ENCODE results near the gene IRGQ. TPM values are rescaled to one million over a fixed set of nuclear protein-coding genes. Genes with fewer than 3 reads are reported as not detected.

Gene IRGQ
- polyA plus RNA-seq, 3 donors: 1.8 to 49.6 (median 2.9) TPM

- no peaks in the 10 kb centered on the region for H3K9me3 ChIP-seq (replicated peaks in 1 of 2; ENCODE audit: control insufficient read depth in 1 of 2, insufficient read depth in 1 of 2, low read length in 2 of 2)
- no peak overlapping the region for H3K4me3 ChIP-seq (replicated peaks in 1 of 3; ENCODE audit: low read depth in 2 of 3, low read length in 3 of 3)
- no peak for DNase-seq
- no peaks in the 10 kb centered on the region for H3K36me3 Mint-ChIP-seq
- peaks cover 9% of the 10 kb centered on the region for H3K4me1 Mint-ChIP-seq
- peaks cover 0 to 8% (median 4%) of the 10 kb centered on the region in 7 donors for H3K9me3 Mint-ChIP-seq
- H3K4me2 ChIP-seq (replicated peaks; ENCODE audit: extremely low read depth, low read length, poor library complexity, severe bottlenecking): no peak overlapping the region
- H3K27ac ChIP-seq (ENCODE audit: low read depth in 1 of 2, low read length in 2 of 2): no peak overlapping the region
- peaks cover 0 to 27% of the 10 kb centered on the region in 2 donors for H3K27me3 ChIP-seq (ENCODE audit: control insufficient read depth in 2 of 2, insufficient read depth in 2 of 2, low read length in 2 of 2)
- H3K9ac ChIP-seq (ENCODE audit: insufficient read depth, low read length, poor library complexity, severe bottlenecking): no peak overlapping the region
- H3K4me3 Mint-ChIP-seq: no peak overlapping the region
- 79% methylated on average over 2 of the region's 5 CpGs for WGBS (ENCODE audit: insufficient coverage)
- intact Hi-C loops (cut with micrococcal nuclease): no loop called here
- no peaks in the 10 kb centered on the region for H4K20me1 ChIP-seq (ENCODE audit: insufficient read depth, low read length)
- no peaks in the 10 kb centered on the region for H3K36me3 ChIP-seq (replicated peaks in 1 of 2; ENCODE audit: control insufficient read depth in 1 of 2, insufficient read depth in 2 of 2, low read length in 2 of 2)
- TF ChIP-seq CTCF (IDR thresholded peaks at IDR 0.05): no peak
- H3K27ac Mint-ChIP-seq: no peak overlapping the region
- peaks cover 0 to 2% of the 10 kb centered on the region in 2 donors for H3K4me1 ChIP-seq (ENCODE audit: control insufficient read depth in 1 of 2, insufficient read depth in 2 of 2, low read length in 2 of 2)
- H3K79me2 ChIP-seq (ENCODE audit: insufficient read depth, low read length): no peaks in the 10 kb centered on the region
- H2AFZ ChIP-seq (ENCODE audit: insufficient read depth, low read depth, low read length, poor library complexity, severe bottlenecking): no peak overlapping the region
- H3K27me3 Mint-ChIP-seq (ENCODE audit: low read depth in 3 of 3): peaks cover 20 to 52% (median 36%) of the 10 kb centered on the region in 3 donors
These were observed 35.6 kb upstream of the IRGQ start for GRCh38 chr19:43631491-43631890.

GRCh38 chr19:43628646-43629326 is 32.9 kb upstream of the IRGQ start:
- Mint-ChIP-seq H3K4me1 (peaks cover 14% of the 10 kb centered on the region), H3K36me3 (no peaks in the 10 kb centered on the region), H3K27me3 (ENCODE audit: low read depth in 3 of 3) (peaks cover 17 to 47% (median 36%) of the 10 kb centered on the region in 3 donors), H3K4me3 (no peak overlapping the region), H3K27ac (no peak overlapping the region), H3K9me3 (peaks cover 1 to 13% (median 5%) of the 10 kb centered on the region in 7 donors)
- no peak overlapping the region for H3K4me3 ChIP-seq (replicated peaks in 1 of 3; ENCODE audit: low read depth in 2 of 3, low read length in 3 of 3)
- no peak overlapping the region for H2AFZ ChIP-seq (ENCODE audit: insufficient read depth, low read depth, low read length, poor library complexity, severe bottlenecking)
- no peak overlapping the region for H3K4me2 ChIP-seq (replicated peaks; ENCODE audit: extremely low read depth, low read length, poor library complexity, severe bottlenecking)
- H3K9ac ChIP-seq (ENCODE audit: insufficient read depth, low read length, poor library complexity, severe bottlenecking): no peak overlapping the region
- H3K27me3 ChIP-seq (ENCODE audit: control insufficient read depth in 2 of 2, insufficient read depth in 2 of 2, low read length in 2 of 2): peaks cover 0 to 26% of the 10 kb centered on the region in 2 donors
- intact Hi-C loops (cut with micrococcal nuclease): no loop called here
- no CpG with 5 or more reads among the region's 3 CpGs for WGBS (ENCODE audit: insufficient coverage)
- no peak overlapping the region for H3K27ac ChIP-seq (ENCODE audit: low read depth in 1 of 2, low read length in 2 of 2)
- peaks cover 0 to 6% of the 10 kb centered on the region in 2 donors for H3K4me1 ChIP-seq (ENCODE audit: control insufficient read depth in 1 of 2, insufficient read depth in 2 of 2, low read length in 2 of 2)
- DNase-seq: no peak
- TF ChIP-seq CTCF (IDR thresholded peaks at IDR 0.05): no peak
- H3K9me3 ChIP-seq (replicated peaks in 1 of 2; ENCODE audit: control insufficient read depth in 1 of 2, insufficient read depth in 1 of 2, low read length in 2 of 2): no peaks in the 10 kb centered on the region
- H3K36me3 ChIP-seq (replicated peaks in 1 of 2; ENCODE audit: control insufficient read depth in 1 of 2, insufficient read depth in 2 of 2, low read length in 2 of 2): no peaks in the 10 kb centered on the region
- no peaks in the 10 kb centered on the region for H3K79me2 ChIP-seq (ENCODE audit: insufficient read depth, low read length)
- no peaks in the 10 kb centered on the region for H4K20me1 ChIP-seq (ENCODE audit: insufficient read depth, low read length)

Measured in CD14-positive monocyte (primary cell).